Uterus (tissue), 2 donors: ENCODE results near the gene PTPRN2.

Source experiments
- POLR2A ChIP-seq, 2 donors: fragments of 450-650 bp; IDR thresholded peaks; one replicate each; pipeline ENCODE4 v1.6.1; 2016; ENCODE audit warnings: antibody characterized with exemption in 2 of 2, mild to moderate bottlenecking in 1 of 2, moderate library complexity in 1 of 2
- TF ChIP-seq, protein P1 (sequence below), 4 experiments: fragments of 200-600 bp in 2 of 4; fragments of 450-650 bp in 2 of 4; sonication (generic) in 2 of 4; IDR thresholded peaks; one replicate each; pipeline ENCODE4 v1.5.1; 2016 to 2019; ENCODE audit warnings: antibody characterized with exemption in 4 of 4, mild to moderate bottlenecking in 2 of 4, moderate library complexity in 1 of 4

DNA sequence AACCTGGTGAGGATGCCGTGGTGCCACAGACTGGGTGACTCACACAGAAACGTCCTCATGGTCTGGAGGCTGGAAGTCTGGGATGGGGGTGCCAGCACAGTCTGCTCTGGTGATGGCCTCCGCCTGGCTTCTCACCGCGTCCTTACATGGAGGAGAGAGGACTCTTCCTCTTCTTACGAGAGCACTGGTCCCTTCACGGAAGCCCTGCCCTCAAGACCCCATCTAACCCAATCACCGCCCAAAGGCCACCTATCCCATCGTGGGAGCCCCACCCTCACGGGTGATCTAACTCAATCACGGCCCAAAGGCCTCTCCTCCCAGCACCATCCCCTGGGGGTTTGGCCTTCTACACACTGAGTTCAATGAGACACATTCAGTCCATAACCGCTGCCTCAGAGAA, 137.7 kb downstream of the PTPRN2 start:
- TF ChIP-seq, protein P1, sequence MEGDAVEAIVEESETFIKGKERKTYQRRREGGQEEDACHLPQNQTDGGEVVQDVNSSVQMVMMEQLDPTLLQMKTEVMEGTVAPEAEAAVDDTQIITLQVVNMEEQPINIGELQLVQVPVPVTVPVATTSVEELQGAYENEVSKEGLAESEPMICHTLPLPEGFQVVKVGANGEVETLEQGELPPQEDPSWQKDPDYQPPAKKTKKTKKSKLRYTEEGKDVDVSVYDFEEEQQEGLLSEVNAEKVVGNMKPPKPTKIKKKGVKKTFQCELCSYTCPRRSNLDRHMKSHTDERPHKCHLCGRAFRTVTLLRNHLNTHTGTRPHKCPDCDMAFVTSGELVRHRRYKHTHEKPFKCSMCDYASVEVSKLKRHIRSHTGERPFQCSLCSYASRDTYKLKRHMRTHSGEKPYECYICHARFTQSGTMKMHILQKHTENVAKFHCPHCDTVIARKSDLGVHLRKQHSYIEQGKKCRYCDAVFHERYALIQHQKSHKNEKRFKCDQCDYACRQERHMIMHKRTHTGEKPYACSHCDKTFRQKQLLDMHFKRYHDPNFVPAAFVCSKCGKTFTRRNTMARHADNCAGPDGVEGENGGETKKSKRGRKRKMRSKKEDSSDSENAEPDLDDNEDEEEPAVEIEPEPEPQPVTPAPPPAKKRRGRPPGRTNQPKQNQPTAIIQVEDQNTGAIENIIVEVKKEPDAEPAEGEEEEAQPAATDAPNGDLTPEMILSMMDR (IDR thresholded peaks at IDR 0.05): no peak
- TF ChIP-seq POLR2A (IDR thresholded peaks at IDR 0.05): no peak
